ENCODE results near the gene SETSIP.

- TF ChIP-seq, protein P1, sequence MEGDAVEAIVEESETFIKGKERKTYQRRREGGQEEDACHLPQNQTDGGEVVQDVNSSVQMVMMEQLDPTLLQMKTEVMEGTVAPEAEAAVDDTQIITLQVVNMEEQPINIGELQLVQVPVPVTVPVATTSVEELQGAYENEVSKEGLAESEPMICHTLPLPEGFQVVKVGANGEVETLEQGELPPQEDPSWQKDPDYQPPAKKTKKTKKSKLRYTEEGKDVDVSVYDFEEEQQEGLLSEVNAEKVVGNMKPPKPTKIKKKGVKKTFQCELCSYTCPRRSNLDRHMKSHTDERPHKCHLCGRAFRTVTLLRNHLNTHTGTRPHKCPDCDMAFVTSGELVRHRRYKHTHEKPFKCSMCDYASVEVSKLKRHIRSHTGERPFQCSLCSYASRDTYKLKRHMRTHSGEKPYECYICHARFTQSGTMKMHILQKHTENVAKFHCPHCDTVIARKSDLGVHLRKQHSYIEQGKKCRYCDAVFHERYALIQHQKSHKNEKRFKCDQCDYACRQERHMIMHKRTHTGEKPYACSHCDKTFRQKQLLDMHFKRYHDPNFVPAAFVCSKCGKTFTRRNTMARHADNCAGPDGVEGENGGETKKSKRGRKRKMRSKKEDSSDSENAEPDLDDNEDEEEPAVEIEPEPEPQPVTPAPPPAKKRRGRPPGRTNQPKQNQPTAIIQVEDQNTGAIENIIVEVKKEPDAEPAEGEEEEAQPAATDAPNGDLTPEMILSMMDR (IDR thresholded peaks at IDR 0.05), result no peak
- no peak for TF ChIP-seq EP300 (IDR thresholded peaks at IDR 0.05)
Observed at GRCh38 chr1:92108631-92109030, 33.4 kb upstream of the SETSIP start.

Data from tibial nerve (tissue), 4 donors.